HG02763 (cell line): ENCODE results near the gene MYO15B.

Experiments used
- ATAC-seq: cut with Tn5 transposase; IDR thresholded peaks from one replicate; pipeline ENCODE4 v1.9.1; 2021; ENCODE audit warnings: mild to moderate bottlenecking, moderate library complexity; ENCODE audit not compliant: unreplicated experiment

MYO15B gene

GRCh38 chr17:75622771-75623273, 35.2 kb downstream of the MYO15B start:
- no peak for ATAC-seq

GRCh38 chr17:75623386-75623785, 35.8 kb downstream of the MYO15B start:
- no peak for ATAC-seq

GRCh38 chr17:75624021-75624420, 36.4 kb downstream of the MYO15B start:
- ATAC-seq, result no peak

- no peak for ATAC-seq
These were observed 37.2 kb downstream of the MYO15B start for GRCh38 chr17:75624714-75625345.

- no peak for ATAC-seq
These were observed 38.4 kb downstream of the MYO15B start for GRCh38 chr17:75625813-75626486.

- no peak for ATAC-seq
These were observed 39.0 kb downstream of the MYO15B start for GRCh38 chr17:75626496-75627038.

GRCh38 chr17:75627094-75627493, 39.5 kb downstream of the MYO15B start:
- ATAC-seq, result no peak

GRCh38 chr17:75628425-75628824, 40.8 kb downstream of the MYO15B start:
- ATAC-seq, result no peak

- ATAC-seq, result no peak
These were observed 41.6 kb downstream of the MYO15B start for GRCh38 chr17:75629157-75629556.

- ATAC-seq, result no peak
These were observed 42.7 kb downstream of the MYO15B start for GRCh38 chr17:75630071-75630917.

- no peak for ATAC-seq
These were observed 43.8 kb downstream of the MYO15B start for GRCh38 chr17:75631353-75631752.

- ATAC-seq, result no peak
These were observed 44.8 kb downstream of the MYO15B start for GRCh38 chr17:75632428-75632827.

- no peak for ATAC-seq
These were observed 45.4 kb downstream of the MYO15B start, which contains the start of gene SMIM5 for GRCh38 chr17:75632863-75633485. Gene SMIM5, plus strand, starts transcription at chr17:75633434. Its CDS starts 6,768 bp downstream, at chr17:75640202.

- ATAC-seq, result no peak
These were observed 46.1 kb downstream of the MYO15B start for GRCh38 chr17:75633486-75634375.

- ATAC-seq, result no peak
These were observed 46.8 kb downstream of the MYO15B start for GRCh38 chr17:75634376-75634740.

GRCh38 chr17:75634754-75635609, 47.4 kb downstream of the MYO15B start:
- no peak for ATAC-seq

- ATAC-seq, result no peak
These were observed 48.1 kb downstream of the MYO15B start for GRCh38 chr17:75635610-75636202.

- no peak for ATAC-seq
These were observed 49.0 kb downstream of the MYO15B start for GRCh38 chr17:75636381-75637142.
